Epithelial cell of esophagus (primary cell): ENCODE measurements around the gene CDH4.

Source experiments
- DNase-seq: peaks from one replicate; pipeline ENCODE4 v3.0.0; 2010; ENCODE audit warnings: low read depth
- H3K4me3 ChIP-seq: 2 replicates; pipeline ENCODE4 v1.5.1; 2011; ENCODE audit warnings: mild to moderate bottlenecking, low read length, control low read depth
- CTCF ChIP-seq: IDR thresholded peaks from 2 replicates; pipeline ENCODE4 v1.5.1; 2011; ENCODE audit warnings: low read depth, mild to moderate bottlenecking, low read length, control low read depth, inconsistent platforms; ENCODE audit not compliant: insufficient read depth; ENCODE audit errors: missing control alignments

CDH4 gene

GRCh38 chr20:61493798-61494305 lies 241.8 kb downstream of the CDH4 start:
- TF ChIP-seq CTCF: no peak
- H3K4me3 ChIP-seq: no peak overlapping the region
- no peak for DNase-seq

GRCh38 chr20:61494763-61495575 lies 242.9 kb downstream of the CDH4 start:
- no peak for TF ChIP-seq CTCF
- no peak overlapping the region for H3K4me3 ChIP-seq
- no peak for DNase-seq

GRCh38 chr20:61497029-61497627 lies 245.1 kb downstream of the CDH4 start:
- no peak for DNase-seq
- no peak overlapping the region for H3K4me3 ChIP-seq
- TF ChIP-seq CTCF: no peak

GRCh38 chr20:61499859-61500554 lies 247.9 kb downstream of the CDH4 start:
- H3K4me3 ChIP-seq: no peak overlapping the region
- no peak for TF ChIP-seq CTCF
- DNase-seq: peak; percentile 6

- no peak for TF ChIP-seq CTCF
- no peak for DNase-seq
- H3K4me3 ChIP-seq: no peak overlapping the region
Measured at GRCh38 chr20:61500791-61501321, 248.8 kb downstream of the CDH4 start.

- no peak for DNase-seq
- no peak for TF ChIP-seq CTCF
Measured at GRCh38 chr20:61502433-61502832, 250.4 kb downstream of the CDH4 start.

More at GRCh38 chr20:61502433-61502832, 250.4 kb downstream of the CDH4 start:
- H3K4me3 ChIP-seq: no peak overlapping the region
